HG03575 (cell line): ENCODE measurements around the gene ZBTB9.
A peak's percentile ranks its signal among the peaks of the same experiment; 100 is the strongest.

ENCODE experiments used
- ATAC-seq: cut with Tn5 transposase; IDR thresholded peaks from one replicate; pipeline ENCODE4 v1.9.1; 2021; ENCODE audit not compliant: unreplicated experiment, insufficient number of reproducible peaks, low FRiP score; ENCODE audit errors: extremely low read depth

ZBTB9 gene, protein sequence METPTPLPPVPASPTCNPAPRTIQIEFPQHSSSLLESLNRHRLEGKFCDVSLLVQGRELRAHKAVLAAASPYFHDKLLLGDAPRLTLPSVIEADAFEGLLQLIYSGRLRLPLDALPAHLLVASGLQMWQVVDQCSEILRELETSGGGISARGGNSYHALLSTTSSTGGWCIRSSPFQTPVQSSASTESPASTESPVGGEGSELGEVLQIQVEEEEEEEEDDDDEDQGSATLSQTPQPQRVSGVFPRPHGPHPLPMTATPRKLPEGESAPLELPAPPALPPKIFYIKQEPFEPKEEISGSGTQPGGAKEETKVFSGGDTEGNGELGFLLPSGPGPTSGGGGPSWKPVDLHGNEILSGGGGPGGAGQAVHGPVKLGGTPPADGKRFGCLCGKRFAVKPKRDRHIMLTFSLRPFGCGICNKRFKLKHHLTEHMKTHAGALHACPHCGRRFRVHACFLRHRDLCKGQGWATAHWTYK

DNA sequence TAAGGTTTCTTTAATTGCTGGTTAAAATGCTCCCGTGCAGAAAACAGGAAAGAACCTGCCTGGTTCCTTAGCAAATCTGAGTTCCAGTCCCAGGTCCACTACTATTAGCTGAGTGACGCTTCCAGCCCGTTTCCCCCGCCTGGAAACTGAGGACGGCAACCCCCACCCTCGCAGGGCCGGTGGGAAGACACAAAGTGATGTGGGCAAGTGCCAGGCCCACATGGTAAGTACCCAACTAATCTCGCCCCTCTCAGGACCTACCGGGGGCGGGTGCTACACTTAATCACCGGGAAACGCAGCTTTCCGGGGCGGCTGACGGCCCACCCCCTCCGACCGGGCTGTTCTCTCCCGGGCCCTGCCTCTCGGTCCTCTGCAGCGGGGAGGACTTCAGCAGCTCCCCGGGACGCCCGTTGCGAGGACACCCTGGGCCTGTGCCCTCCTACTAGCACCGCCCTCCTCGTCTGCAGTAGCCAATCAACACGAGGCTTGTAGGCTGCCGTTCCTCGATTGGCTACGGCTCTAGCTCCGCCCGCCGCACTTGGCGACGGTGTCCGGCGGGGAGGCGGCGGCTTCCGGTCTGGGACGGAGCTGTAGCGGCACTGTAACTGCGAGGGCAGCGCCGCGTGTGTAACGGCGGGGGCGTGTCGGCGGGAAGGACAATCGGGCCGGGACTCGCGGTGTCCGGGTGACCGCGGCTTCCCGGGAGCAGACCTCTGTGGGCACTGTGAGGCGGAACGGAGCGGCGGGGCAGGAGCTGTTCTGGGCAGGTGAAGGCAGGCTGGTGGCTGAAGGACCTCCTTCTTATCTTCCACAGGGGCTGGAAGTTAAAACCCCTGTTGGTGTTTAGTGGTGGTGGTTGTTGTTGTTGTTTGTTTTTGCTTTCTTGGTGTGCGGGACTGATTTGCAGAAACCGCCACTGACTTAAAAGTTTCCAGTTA is at the start of gene ZBTB9:
TSS of gene ZBTB9 (plus strand) at position 568 of the 938 bp plus-strand sequence. CDS start 525 bp downstream, outside the sequence.
- peak; percentile 81 for ATAC-seq

DNA sequence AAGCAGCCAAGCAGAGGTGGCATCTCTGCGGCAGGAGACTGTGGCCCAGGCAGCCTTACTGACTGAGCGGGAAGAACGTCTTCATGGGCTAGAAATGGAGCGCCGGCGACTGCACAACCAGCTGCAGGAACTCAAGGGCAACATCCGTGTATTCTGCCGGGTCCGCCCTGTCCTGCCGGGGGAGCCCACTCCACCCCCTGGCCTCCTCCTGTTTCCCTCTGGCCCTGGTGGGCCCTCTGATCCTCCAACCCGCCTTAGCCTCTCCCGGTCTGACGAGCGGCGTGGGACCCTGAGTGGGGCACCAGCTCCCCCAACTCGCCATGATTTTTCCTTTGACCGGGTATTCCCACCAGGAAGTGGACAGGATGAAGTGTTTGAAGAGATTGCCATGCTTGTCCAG is 49.5 kb upstream of the ZBTB9 start:
- ATAC-seq = no peak

DNA sequence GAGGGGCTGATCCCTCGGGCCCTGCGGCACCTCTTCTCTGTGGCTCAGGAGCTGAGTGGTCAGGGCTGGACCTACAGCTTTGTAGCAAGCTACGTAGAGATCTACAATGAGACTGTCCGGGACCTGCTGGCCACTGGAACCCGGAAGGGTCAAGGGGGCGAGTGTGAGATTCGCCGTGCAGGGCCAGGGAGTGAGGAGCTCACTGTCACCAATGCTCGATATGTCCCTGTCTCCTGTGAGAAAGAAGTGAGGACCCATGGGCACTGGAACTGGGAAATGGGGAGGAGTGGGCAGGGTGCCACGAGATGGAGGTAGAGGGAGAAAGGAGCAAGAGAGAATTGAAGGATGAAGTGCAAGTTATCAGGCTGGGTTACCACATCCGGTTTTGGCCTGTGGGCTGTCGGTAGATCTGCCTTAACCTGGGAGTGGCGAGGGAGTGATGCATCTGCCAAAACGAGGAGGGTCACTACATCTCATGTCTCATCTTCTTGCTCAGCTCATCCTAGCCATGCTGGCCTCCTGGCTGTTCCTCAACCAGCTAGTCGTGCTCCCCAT is 48.9 kb upstream of the ZBTB9 start:
- no peak for ATAC-seq

DNA sequence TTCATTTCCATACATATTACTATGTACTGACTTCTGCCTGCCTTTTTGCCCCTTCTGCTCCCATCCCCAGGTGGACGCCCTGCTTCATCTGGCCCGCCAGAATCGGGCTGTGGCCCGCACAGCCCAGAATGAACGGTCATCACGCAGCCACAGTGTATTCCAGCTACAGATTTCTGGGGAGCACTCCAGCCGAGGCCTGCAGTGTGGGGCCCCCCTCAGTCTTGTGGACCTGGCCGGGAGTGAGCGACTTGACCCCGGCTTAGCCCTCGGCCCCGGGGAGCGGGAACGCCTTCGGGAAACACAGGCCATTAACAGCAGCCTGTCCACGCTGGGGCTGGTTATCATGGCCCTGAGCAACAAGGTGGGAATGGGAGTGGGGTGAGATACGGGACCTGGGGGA is 48.2 kb upstream of the ZBTB9 start:
- ATAC-seq = no peak

DNA sequence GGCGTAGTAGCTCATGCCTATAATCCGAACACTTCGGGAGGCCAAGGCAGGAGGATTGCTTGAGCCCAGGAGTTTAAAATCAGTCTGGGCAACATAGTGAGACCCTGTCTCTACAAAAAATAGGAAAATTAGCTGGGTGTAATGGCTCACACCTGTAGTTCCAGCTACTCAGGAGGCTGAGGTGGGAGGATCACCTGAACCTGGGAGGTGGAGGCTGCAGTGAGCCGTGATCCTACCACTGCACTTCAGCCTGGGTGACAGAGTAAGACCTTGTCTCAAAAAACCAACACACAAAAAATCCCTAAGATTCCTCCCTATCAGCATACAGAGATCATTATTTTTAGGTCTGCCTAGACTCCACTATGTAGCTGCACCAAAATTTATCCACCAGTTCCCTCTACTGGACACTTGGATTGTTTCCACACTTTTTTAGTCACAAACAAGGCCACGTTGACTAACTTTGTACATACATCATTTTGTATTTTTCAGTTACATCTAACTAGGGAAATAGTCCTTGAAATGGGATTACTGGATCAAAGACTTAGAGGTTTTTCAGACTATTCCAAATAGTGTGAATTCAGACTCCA is 47.2 kb upstream of the ZBTB9 start:
- no peak for ATAC-seq

DNA sequence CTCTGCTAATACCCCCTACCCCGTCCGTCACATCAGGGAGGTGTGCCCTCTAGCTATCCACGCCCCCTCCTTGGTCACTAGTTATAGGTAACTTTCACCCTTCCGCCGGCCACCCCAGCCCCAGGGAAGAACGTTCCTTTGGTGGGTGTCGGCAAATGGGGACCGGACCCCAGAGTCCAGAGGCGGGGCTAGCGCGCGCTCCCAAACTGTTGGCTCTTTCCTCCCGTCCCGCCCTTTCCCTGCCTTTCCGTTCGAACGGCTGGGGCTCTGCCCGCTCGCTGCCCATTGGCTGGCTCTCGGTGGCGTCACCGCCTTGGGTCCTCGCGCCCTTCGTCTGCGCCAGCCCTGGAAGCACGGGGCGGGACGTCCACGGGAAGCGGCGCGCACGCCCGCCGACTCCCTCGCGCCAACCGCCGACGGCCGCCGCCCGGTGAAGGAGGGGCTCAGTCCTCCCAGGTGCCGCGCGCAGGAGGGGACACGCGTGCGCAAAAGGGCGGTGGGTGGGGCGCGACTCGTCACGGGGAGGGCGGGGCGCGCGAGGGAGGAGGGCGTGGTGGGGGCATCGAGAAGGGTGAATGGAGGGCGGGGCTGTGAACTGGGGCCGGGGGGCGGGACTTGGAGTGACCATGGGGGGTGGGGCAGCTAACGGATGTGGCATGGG is 44.2 kb upstream of the ZBTB9 start:
- no peak for ATAC-seq

DNA sequence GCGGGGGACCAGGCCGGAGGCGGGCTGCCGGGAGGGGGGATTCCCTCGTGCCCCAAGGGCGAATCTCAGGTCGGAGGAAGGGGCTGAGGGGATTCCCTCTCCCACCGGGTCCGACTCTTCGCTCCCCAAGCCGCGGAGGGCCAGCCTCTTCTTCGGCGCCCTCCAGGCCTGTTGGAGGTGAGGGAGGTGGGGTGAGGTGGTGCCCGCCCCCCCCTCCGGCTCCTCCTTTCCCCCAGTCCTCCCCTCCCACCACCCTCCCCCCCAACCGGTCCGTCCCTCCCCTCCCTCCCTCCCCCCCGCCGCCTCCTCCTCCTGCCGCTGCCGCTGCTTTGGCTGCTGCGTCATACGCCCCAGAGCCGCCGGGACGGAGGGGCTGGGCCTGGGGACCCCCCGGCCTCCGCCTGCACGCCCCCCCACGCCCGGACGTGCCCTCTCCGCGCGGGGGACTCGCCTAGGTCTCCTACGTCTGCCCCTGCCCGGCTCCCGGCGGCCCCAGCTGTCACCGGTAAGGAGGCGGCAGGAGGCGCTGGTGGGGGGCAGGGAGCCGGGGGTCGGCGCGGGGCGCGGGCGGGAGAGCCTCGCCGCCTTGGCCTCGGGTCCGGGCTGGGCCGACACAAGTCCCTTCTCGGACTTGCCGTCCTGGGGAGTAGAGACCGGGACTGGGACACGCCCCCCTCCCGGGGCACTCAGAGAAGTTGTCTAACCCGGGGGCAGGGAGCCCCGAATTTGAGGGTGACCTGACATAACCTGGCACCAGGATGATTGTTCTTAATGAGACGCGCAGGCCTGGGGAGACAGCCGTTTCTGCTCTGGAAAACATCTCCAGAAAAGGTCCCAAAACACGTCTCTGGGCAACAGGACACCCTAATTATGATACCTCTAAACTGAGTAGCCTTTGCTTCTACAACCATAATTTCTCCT is 43.4 kb upstream of the ZBTB9 start, which contains the start of gene PHF1:
TSS of gene PHF1 (plus strand) at position 304 of the 921 bp plus-strand sequence. CDS start 1,250 bp downstream, outside the sequence.
- no peak for ATAC-seq

DNA sequence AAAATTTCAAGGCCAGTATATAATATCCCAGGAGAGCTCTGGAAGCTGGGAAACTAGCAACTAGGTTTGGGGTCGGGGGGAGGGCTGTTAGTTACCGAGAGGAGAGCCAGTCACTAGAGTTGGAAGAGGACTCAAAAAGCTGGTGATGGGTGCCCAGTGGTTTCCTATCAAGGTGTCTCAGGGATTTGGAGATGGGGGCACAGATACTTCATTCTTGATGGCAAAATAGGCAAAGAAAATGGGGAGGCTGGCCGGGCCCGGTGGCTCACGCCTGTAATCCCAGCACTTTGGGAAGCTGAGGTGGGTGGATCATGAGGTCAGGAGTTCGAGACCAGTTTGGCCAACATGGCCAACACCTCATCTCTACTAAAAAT is 42.8 kb upstream of the ZBTB9 start:
- ATAC-seq = no peak

DNA sequence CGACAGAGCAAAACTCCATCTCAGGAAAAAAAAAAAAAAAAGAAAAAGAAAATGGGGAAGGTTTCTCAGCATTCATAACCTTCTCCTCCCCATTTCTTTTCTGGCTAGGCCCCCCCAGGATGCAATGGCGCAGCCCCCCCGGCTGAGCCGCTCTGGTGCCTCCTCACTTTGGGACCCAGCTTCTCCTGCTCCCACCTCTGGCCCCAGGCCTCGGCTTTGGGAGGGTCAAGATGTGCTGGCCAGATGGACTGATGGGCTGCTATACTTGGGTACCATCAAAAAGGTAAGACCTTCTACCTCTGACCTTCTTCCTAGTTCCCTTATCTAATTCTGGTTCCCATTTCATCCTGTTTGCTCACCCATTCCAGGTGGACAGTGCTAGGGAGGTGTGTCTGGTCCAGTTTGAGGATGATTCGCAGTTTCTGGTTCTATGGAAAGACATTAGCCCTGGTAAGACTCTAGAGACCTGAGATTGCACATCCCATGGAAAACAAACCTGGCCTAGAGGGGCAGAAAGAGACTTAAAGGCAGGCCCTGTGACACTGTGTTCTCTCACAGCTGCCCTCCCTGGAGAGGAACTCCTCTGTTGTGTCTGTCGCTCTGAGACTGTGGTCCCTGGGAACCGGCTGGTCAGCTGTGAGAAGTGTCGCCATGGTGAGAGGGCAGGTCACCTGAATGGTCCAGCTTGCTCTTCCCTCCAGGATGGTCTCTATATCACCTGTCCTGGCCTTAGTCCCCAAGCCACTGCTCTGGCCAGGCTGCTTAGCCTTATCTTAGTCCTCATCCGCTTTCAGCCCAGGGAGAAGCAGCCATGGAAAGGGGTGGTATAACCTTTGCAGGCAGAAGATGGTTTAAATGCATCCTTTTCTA is 42.0 kb upstream of the ZBTB9 start:
- ATAC-seq = no peak

DNA sequence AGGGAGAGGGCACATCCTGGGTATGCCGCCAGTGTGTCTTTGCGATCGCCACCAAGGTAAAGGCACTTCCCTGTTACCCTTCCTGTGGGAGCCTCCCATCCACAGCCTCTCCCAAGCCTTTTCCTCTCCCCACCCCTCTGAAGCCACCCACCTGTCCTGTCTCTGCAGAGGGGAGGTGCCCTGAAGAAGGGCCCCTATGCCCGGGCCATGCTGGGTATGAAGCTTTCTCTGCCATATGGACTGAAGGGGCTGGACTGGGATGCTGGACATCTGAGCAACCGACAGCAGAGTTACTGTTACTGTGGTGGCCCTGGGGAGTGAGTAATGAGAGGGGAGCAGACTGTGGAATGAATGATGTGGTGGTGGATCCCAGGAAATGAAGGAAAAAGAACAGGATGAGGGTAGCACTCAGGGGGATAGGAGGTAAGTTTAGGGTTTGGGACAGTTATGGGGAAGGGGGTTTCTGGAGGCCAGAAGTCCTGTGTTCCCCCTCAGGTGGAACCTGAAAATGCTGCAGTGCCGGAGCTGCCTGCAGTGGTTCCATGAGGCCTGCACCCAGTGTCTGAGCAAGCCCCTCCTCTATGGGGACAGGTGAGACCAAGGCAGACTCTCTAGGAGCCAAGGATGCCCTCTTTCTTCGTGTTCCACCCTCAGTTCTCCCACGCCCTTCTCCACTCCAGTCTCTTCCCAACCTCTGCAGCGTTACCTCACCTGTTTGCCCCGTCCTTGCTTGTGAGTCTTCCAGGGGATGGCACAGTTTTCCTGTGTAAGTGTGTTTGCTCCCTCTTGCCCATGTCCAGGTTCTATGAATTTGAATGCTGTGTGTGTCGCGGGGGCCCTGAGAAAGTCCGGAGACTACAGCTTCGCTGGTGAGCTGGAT is 40.9 kb upstream of the ZBTB9 start:
- ATAC-seq = no peak

DNA sequence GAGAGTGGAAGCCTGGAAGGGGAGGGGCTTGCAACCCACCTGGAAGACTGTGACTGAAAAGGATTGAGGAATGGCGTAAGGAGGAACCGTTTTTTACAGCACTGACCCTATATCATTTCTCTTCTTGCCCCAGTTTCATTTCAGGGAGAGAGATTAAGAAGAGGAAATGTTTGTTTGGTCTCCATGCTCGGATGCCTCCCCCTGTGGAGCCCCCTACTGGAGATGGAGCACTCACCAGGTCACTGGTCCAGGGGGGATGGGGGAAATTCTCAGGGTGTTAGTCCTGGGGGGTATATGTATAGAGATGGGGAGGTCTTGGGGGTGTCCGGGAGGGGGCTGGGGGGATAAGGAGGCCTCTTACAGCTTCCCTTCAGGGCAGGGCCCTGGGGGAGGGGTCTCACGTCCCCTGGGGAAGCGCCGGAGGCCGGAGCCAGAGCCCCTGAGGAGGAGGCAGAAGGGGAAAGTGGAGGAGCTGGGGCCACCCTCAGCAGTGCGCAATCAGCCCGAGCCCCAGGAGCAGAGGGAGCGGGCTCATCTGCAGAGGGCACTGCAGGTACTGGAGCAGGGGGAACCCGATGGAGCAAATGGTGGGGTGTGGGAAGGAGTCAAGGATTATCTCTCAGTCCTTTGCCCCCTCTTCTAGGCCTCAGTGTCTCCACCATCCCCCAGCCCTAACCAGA is 39.6 kb upstream of the ZBTB9 start:
- no peak for ATAC-seq

DNA sequence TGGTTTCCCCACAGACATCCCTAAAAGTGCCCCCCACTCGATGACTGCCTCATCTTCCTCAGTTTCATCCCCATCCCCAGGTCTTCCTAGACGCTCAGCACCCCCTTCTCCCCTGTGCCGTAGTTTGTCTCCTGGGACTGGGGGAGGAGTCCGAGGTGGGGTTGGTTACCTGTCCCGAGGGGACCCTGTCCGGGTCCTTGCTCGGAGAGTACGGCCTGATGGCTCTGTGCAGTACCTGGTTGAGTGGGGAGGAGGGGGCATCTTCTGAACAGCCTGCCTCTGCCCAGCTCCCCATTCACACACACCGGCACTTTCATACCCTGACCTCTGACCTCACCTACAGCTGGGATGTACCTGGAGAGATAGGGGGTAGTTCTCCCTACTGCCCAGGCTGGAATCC is 38.5 kb upstream of the ZBTB9 start:
- ATAC-seq = no peak

DNA sequence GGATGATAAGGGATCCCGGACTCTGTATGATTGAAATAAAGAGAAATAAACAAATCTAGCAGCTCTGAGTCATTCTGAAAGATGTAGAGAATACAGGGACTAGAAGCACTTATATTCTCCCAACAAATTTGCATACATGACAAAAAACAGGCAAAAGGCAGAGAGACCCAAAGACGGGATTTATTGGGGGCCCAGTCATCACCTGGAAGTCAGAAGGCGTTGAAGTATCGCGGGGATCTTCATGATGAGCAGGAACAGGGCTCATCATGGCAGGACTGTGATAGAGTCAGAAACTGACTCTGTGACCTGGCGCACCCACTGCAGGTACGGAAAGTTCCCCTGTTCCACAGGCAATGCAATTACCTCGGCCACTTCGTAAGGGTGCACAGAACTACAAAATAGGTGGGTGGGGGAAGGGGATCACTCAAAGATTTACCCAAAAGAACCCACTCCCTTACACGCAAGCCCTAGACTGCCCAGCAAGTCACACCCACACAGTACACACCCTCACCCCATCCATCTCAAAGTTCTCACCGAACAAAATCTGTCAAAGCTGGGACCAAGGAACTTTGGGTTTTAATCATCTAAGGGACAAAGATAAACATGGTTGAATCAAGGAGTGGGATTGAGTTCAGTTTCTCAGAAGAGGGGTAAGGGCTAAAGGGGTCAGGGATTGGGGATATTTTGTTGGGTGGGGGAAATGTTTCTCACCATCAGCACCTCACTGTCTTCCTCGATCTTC is 37.8 kb upstream of the ZBTB9 start:
- no peak for ATAC-seq

DNA sequence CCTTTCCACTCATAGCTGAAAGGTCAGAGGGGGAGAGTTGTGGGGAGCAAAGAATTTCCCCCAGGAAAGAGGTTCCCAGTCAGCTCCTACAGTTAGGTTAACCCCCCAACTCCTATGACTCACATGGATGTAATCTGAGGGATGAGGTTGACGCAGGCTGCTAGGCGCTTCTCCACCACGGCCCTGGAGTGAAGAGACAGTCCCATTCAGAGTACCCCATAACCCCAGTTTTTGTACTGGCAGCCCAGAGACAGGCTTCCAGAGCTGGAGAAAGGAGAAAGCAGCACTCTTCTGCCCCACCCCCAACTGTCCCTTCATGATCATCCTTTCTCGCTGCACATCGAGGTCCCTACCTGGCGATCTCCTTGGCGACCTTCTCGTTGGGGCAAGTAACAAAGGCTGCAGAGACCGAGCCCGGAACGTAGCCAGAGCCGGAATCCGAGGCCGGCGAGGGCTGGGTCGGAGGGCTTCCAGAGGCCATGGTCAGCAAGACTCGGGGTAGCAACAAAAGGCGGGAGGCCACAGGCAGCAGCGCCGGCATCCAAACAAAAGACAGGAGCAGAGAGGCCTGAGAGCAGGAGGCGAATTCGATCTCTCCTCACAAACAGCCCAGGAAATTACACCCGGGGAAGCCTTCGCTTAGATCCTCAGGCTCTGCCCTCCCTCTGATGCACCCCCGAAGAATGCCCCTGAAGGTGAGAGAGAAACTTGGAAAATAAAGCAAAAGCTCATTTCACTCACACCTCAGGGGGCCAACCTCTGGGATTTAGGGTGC is 37.1 kb upstream of the ZBTB9 start:
- ATAC-seq = no peak
